GM18858 (cell line): ENCODE measurements around the gene SLC4A7.
"Not testable (repeated sequence)": the region's sequence is repeated elsewhere in the genome, so short reads cannot be mapped to it uniquely, and the experiment has no call there.

ENCODE experiments used
- ATAC-seq: cut with Tn5 transposase; IDR thresholded peaks from one replicate; pipeline ENCODE4 v1.9.1; 2021; ENCODE audit not compliant: unreplicated experiment

Gene SLC4A7

DNA sequence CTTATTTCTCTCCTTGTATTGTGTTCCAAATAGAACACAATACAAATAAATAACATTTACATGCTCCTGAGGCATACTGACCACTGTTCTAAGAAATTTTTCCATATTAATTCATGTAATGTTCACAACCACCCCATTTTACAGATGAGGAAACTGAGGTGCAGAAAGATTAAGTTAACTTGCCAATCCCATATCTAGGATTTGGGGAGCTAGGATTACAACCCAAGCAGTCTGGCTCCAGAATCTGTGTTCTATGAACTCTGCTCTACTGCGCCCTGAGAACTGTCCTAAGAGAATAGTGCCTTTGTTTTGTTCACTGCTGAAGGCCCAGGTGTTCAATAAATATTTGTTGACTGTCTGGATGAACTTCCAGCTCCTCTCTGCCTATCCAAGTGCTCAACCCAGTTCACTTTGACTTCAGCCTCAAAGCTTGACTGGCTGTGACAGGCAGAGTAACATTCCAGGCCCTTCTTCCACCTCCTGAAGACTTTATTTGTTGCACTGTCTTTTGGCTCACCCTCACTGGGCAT, 118.1 kb downstream of the SLC4A7 start:
- ATAC-seq: no peak

DNA sequence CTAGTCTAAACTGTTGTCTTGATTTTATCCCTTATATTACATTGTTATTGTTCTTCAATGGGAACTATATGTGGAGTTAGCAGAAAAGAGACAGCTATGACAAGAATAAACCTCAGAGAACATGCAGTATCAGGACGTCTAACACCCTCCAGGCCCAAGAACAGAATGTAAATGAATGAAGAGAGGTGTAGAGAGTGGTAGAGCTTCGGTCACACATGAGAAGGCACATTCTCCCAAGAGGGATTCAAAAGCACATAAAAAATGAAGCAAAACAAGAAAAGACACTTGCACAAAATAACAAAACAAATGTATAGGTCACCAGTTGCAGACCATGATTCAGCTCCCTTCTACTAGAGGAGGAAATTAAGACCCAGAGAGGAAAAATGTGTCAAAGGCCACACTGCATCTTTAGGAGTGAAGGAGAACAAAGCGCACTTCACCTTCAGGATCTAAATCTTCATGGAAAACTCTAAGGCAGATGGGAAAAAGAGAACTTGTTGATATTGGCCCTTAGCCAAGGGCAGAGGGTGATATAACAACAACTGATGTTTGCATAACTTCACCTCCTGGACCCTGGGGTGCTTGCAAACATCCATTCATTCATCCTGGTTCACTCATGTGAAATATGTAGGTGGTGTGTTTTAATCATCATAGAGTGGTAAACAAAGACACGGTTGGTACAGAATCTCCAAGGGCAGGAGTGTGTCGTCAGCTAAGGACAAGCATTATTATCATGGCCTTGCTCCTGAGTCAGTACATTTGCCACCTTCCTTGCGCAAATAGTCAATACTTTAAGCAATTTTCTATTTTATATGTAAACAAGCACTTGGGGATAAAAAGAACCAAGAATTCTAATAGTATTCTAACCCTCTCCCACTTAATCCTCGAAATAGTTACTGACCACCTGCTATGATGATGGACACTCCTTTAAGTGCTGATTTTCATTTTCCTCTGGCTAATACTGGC, 123.8 kb downstream of the SLC4A7 start:
- peak; percentile 43 for ATAC-seq

- no peak for ATAC-seq
These were observed 125.8 kb downstream of the SLC4A7 start for GRCh38 chr3:27358372-27358771.

- peak; percentile 84 for ATAC-seq
These were observed 126.4 kb downstream of the SLC4A7 start for GRCh38 chr3:27357665-27358258.

DNA sequence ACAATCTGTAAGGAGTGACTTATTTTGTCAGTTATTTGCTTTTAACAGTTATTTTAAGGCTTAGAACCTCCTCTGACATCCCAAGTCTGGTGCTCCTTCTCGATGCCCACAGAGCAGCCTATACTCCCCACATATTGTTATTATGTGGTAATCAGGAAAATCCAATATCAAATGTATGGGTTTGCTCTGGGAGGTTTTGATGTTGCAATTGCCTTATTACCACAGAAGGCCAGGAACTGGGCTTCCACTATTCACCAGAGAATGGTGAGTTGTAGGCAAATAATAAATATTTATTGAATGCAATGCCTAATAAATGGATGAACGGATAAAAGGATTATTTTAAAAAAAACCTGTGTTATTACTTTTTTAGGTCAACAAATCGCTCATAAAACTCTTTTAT, 127.2 kb downstream of the SLC4A7 start:
- ATAC-seq: no peak

DNA sequence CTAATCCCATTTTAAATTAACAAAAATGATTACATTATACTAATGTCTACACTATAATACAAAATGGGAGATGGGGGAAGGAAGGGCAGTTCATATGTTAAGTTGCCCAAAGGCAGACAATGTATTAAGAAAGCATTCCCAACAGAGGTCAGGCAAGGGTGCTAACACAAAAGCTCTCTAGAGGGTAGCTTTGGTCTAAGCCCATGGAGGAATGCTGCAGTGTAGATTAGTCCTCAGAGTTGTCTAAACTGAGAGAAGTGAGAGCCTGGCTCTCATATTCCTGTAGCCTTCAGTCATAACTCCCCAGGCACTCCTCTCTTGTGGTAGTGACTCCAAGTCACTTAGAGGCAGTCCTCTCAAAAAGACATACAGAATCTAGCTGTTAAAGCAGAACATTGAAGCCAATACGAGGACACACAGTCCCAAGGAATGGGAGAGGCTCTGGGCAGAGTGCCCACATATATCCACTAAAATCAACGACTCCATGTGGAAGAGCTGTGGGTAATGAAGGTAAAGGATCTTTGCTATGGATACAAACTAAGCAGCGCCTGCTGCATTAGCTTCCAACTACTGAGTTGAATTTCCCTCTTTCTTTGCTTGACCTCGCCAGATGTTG, 129.5 kb downstream of the SLC4A7 start:
- no peak for ATAC-seq

DNA sequence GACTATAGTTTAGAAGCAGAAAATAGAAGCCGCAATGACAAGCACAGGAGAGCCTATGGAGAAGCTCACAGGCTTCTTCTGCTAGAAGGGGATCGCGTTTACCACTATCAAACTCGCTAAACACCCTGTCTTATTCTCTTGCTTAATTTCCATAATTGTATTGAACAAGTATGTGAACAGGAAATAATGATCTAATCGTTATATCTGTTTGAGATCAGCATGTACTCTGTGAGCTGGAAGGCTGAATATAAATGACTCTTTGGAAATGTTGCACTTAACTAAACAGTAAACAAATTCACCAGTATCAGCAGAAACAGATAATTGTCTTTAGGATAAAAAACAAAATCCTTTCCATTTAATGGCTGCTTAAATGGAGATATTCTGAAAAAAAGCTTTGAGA, 130.0 kb downstream of the SLC4A7 start:
- ATAC-seq: no peak

DNA sequence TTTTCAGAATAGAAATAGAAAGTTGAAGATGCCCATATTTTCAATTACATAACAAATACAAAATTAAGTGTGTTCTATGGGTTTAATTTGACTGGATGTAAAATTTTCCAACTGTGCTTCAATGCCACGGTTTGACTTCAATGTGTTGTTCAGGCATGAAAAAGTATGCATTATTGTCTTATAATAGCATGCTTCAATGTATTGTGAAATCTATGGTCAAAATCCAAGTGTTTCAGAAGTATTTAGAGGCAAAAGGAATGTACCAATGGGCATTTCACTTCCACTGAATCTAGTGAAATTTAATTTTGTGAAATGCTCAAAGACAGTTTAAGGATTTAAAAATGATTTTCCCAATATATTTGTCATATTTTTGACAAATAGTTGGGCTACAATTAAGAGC, 131.0 kb downstream of the SLC4A7 start:
- ATAC-seq: no peak

DNA sequence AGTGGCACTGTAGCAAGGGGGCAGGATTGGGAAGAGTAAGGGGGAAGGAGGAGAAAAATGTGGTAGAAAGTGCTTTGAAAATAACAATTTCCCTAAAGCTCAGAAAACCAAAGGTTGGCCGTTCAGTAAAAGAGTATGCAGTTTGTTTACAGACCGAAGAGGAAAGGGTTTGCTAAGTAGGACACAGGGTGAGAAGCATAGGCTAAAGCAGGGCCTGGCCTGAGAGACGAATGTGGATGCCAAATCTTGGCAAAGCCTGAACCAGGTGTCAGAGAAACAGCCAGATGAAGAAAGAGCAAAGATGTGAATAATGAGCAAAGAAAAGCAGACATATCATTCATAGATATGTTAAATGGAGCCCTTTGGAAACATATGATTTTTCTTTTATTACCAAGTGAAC, 132.1 kb downstream of the SLC4A7 start:
- no peak for ATAC-seq

DNA sequence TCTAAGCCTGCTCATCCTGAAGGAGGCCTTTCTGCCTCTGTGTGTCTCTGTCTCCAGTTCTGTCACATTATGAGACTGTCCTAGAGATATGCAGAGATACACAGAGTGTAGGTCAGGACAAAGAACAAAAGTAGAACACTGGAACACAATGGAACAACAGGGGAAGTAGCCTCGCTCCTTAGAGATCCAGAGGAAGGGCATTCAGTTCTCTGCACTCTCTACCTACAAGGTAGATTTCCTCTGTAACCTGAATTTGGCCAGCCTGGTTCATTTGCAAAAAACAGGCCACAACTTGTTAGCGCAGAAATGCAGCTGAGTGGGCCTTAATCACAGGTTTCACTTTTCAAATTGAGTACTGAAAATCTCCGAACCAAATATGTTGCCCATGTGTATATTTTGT, 134.4 kb downstream of the SLC4A7 start:
- ATAC-seq: peak; percentile 60

DNA sequence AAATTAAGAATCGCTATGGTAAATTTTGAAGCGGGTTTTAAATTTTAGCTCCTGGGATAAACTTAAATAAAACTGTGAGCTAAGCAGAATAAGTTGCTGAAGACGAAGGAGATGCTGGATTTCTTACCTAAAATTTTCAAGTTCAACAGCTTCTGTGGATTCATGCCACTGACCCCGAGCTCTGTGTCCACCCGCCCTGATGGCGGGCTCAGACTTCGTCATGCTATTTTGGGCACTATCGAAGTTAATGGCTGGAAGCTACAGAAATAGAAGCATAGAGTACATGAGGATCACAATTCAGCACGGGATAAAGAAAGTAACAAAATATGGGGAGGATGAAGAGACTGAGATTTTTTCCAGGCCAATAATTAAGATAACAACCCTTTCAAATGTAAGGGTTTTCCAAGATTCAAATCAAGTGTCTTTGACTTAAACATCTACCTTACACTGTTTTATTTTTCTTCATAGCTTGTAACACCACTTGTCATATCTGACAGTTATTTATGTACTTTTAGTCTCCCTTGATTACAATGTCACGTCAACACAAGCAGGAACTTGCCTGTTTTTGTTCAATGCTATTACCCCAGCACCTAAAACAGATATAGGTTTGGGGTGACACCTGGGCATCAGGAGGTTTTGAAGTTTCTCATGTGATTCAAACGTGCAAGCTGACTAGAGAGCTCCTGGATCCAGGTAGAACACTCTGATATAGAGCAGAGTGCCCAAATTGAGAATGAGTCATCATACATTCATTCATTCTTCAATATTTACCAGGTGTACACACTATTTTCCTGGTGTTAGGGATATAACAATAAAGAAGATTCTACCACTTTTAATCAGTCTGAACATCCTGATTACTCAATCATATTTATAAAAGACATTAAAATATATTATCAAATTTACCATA, 138.0 kb downstream of the SLC4A7 start:
- no peak for ATAC-seq

DNA sequence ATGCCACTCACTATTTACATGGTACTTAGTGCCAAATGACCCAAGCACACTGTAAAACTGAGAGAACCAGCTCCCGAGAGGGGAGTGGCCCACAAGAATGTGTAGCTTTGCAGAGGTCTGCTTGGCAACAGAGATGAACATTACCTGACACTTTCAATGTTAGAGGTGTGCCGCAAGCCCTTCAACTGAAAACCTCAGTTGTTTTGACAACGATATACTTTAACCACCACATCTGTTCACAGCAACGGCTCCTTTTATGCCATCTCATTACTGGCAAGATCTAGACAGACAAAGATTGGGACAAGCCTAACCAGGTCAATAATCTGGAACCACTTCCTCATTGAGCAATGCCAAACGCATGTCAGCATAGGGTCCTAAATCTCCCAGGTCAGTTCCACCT, 138.7 kb downstream of the SLC4A7 start:
- ATAC-seq: no peak

GRCh38 chr3:27345045-27345444, 139.1 kb downstream of the SLC4A7 start:
- no peak for ATAC-seq

- no peak for ATAC-seq
These were observed 140.0 kb downstream of the SLC4A7 start for GRCh38 chr3:27344192-27344591.

- no peak for ATAC-seq
These were observed 141.9 kb downstream of the SLC4A7 start for GRCh38 chr3:27342267-27342666.

DNA sequence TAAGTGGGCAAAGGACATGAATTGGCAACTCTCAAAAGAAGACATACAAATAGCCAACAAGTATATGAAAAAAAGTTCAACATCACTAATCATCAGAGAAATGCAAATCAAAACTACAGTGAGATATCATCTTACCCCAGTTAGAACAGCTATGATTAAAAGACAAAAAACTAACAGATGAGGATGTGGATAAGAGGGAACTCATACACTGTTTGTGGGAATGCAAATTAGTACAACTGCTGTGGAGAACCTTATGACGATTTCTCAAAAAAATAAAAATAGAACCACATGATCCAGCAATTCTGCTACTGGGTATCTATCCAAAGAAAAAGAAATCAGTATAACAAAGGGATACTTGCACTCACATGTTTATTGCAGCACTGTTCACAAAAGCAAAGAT, 143.7 kb downstream of the SLC4A7 start:
- ATAC-seq: peak; percentile 85

GRCh38 chr3:27335571-27335970, 148.6 kb downstream of the SLC4A7 start:
- ATAC-seq: no peak

DNA sequence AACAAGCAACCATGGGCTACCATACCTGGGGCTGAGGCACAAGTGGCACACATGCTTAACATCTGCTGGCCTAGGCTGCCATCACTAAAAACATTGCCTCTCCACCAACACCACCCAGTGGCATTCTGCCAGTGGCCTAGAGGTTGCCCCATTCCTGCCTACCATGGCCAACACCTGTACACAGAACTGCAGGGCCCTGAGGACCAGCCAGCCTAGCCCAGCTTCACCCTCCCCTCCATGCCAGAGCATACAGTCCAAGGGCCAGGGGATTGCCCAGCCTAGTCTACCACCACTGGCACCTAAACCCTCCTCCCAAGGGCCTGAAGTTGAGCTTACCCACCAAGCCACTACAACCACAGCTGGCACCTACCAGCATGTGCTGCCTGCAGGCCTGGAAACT, 150.3 kb downstream of the SLC4A7 start:
- ATAC-seq: no peak

DNA sequence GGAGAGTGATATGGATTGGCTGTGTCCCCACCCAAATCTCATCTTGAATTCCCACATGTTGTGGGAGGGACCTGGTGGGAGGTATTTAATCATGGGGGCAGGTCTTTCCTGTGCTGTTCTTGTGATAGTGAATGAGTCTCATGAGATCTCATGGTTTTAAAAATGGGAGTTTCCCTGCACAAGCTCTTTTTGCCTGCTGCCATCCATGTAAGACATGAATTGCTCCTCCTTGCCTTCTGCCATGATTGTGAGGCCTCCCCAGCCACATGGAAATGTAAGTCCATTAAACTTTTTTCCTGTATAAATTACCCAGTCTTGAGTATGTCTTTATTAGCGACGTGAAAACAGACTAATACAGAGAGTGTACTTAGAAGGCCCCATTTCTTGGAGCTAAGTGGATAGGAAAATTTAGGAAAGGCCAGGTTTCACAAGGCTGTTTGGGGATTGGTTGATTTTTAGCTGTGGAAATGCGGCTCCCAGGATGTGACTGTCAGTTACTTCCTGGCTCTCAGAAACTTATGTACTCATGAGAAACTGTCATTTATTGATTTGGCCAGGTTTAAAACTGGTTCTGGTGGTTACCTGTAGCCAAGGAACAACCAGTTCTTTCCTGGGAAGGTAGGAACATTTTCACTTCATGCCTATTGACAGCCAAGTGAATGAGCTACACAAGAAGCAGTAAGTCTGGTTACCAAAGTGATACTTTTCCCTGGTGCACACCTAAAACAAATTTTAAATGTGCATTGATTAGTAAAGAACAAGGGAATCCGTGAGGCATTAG, 155.0 kb downstream of the SLC4A7 start:
- ATAC-seq: not testable (repeated sequence)
